Measurements from ENCODE around the gene PIK3R1.

DNA sequence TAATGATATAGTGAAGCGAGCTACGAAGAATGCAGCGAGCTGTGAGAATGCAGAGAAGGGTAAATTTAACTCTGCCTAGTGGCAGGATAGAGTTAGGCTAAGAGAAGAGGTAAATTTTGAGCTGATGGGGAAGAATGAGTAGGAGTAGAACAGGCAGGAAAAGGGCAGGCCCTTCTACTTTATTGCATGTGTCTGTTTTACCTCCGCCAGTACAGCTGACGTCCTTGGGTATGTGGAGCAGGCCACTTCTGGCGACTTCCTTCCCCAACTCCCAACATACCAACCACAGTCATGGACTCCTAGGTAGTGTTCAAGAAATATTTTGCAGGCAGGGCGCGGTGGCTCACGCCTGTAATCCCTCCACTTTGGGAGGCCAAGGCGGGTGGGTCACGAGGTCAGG is 37.9 kb upstream of the PIK3R1 start:
- no peak for TF ChIP-seq CTCF (IDR thresholded peaks at IDR 0.05)
- no peak for TF ChIP-seq POLR2A (IDR thresholded peaks at IDR 0.05)
